ENCODE measurements around the gene SRRT.
A peak's percentile ranks its signal among the peaks of the same experiment; 100 is the strongest.

The SRRT gene

DNA sequence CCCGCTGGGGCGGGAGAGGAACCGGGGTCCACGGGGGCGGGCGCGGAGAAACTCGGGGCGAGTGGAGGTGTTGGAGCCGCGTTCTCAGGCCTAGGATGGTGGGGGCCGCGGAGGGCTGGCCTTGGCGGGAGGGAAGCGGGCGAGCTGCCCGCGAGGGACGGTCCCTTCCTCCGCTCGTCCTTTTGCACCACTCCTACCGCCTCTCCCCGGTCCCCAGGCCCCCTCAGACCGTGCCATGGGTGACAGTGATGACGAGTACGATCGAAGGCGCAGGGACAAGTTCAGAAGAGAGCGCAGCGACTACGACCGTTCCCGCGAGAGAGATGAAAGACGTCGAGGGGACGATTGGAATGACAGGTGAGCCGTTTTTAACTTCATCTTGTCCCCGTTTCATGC is 451 bp downstream of the SRRT start (continued):
- TF ChIP-seq, protein P1, sequence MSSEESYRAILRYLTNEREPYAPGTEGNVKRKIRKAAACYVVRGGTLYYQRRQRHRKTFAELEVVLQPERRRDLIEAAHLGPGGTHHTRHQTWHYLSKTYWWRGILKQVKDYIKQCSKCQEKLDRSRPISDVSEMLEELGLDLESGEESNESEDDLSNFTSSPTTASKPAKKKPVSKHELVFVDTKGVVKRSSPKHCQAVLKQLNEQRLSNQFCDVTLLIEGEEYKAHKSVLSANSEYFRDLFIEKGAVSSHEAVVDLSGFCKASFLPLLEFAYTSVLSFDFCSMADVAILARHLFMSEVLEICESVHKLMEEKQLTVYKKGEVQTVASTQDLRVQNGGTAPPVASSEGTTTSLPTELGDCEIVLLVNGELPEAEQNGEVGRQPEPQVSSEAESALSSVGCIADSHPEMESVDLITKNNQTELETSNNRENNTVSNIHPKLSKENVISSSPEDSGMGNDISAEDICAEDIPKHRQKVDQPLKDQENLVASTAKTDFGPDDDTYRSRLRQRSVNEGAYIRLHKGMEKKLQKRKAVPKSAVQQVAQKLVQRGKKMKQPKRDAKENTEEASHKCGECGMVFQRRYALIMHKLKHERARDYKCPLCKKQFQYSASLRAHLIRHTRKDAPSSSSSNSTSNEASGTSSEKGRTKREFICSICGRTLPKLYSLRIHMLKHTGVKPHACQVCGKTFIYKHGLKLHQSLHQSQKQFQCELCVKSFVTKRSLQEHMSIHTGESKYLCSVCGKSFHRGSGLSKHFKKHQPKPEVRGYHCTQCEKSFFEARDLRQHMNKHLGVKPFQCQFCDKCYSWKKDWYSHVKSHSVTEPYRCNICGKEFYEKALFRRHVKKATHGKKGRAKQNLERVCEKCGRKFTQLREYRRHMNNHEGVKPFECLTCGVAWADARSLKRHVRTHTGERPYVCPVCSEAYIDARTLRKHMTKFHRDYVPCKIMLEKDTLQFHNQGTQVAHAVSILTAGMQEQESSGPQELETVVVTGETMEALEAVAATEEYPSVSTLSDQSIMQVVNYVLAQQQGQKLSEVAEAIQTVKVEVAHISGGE (tag by site-specific recombination; conservative IDR thresholded peaks at IDR 0.05; ENCODE audit: low read depth), result no peak
- TF ChIP-seq TRIM28 (IDR thresholded peaks at IDR 0.05; ENCODE audit: borderline replicate concordance, low read length) (no peak), ZNF600 (tag by site-specific recombination; IDR thresholded peaks at IDR 0.05) (no peak), ZNF433 (tag by site-specific recombination; IDR thresholded peaks at IDR 0.05; ENCODE audit: low read depth) (no peak), ZNF404 (tag by site-specific recombination; IDR thresholded peaks at IDR 0.05) (no peak), ZNF610 (tag by site-specific recombination; IDR thresholded peaks at IDR 0.05; ENCODE audit: borderline replicate concordance) (0 out of 2 replicates have a peak, but pooled peaks have one; percentile 19), ZSCAN16 (tag by site-specific recombination; IDR thresholded peaks at IDR 0.05) (peak; percentile 52; the same call in 1 of the 2 replicates), ZNF133 (tag by site-specific recombination; IDR thresholded peaks at IDR 0.05) (no peak), IKZF3 (tag by site-specific recombination; IDR thresholded peaks at IDR 0.05) (no peak), ZNF548 (tag by site-specific recombination; IDR thresholded peaks at IDR 0.05) (no peak)
- TF ChIP-seq, protein P2, sequence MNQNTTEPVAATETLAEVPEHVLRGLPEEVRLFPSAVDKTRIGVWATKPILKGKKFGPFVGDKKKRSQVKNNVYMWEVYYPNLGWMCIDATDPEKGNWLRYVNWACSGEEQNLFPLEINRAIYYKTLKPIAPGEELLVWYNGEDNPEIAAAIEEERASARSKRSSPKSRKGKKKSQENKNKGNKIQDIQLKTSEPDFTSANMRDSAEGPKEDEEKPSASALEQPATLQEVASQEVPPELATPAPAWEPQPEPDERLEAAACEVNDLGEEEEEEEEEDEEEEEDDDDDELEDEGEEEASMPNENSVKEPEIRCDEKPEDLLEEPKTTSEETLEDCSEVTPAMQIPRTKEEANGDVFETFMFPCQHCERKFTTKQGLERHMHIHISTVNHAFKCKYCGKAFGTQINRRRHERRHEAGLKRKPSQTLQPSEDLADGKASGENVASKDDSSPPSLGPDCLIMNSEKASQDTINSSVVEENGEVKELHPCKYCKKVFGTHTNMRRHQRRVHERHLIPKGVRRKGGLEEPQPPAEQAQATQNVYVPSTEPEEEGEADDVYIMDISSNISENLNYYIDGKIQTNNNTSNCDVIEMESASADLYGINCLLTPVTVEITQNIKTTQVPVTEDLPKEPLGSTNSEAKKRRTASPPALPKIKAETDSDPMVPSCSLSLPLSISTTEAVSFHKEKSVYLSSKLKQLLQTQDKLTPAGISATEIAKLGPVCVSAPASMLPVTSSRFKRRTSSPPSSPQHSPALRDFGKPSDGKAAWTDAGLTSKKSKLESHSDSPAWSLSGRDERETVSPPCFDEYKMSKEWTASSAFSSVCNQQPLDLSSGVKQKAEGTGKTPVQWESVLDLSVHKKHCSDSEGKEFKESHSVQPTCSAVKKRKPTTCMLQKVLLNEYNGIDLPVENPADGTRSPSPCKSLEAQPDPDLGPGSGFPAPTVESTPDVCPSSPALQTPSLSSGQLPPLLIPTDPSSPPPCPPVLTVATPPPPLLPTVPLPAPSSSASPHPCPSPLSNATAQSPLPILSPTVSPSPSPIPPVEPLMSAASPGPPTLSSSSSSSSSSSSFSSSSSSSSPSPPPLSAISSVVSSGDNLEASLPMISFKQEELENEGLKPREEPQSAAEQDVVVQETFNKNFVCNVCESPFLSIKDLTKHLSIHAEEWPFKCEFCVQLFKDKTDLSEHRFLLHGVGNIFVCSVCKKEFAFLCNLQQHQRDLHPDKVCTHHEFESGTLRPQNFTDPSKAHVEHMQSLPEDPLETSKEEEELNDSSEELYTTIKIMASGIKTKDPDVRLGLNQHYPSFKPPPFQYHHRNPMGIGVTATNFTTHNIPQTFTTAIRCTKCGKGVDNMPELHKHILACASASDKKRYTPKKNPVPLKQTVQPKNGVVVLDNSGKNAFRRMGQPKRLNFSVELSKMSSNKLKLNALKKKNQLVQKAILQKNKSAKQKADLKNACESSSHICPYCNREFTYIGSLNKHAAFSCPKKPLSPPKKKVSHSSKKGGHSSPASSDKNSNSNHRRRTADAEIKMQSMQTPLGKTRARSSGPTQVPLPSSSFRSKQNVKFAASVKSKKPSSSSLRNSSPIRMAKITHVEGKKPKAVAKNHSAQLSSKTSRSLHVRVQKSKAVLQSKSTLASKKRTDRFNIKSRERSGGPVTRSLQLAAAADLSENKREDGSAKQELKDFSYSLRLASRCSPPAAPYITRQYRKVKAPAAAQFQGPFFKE (tag by site-specific recombination; IDR thresholded peaks at IDR 0.05; ENCODE audit: borderline replicate concordance), result no peak
- TF ChIP-seq, protein P3, sequence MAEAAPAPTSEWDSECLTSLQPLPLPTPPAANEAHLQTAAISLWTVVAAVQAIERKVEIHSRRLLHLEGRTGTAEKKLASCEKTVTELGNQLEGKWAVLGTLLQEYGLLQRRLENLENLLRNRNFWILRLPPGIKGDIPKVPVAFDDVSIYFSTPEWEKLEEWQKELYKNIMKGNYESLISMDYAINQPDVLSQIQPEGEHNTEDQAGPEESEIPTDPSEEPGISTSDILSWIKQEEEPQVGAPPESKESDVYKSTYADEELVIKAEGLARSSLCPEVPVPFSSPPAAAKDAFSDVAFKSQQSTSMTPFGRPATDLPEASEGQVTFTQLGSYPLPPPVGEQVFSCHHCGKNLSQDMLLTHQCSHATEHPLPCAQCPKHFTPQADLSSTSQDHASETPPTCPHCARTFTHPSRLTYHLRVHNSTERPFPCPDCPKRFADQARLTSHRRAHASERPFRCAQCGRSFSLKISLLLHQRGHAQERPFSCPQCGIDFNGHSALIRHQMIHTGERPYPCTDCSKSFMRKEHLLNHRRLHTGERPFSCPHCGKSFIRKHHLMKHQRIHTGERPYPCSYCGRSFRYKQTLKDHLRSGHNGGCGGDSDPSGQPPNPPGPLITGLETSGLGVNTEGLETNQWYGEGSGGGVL (tag by site-specific recombination; IDR thresholded peaks at IDR 0.05), result peak; percentile 71

GRCh38 chr7:100878013-100878412 is 3.1 kb downstream of the SRRT start:
- CTCF ChIA-PET, result interaction anchor here (1.1 to 1.4 kb wide), 3 partner anchors 9 to 252 kb away, joined by 3 to 4 read pairs (median 4); no protein-coding TSS in a partner anchor
- H3K27ac ChIP-seq (ENCODE audit: extremely low read depth, low read depth, low read length), result no peak overlapping the region
- no peak overlapping the region for H3K4me3 ChIP-seq (ENCODE audit: low read depth, low read length)
- H3K36me3 ChIP-seq (ENCODE audit: control insufficient read depth in 2 of 2, insufficient read depth in 1 of 2, low read length in 2 of 2), result peaks cover 46 to 76% of the 10 kb centered on the region in 2 experiments
- no peaks in the 10 kb centered on the region for H3K9me3 ChIP-seq (ENCODE audit: control insufficient read depth, insufficient read depth, low read depth, low read length)
- POLR2A ChIA-PET, result interaction anchor here (0.8 to 8.1 kb wide), 2 partner anchors 9 to 72 kb away, joined by 5 to 198 read pairs; partner anchors contain the start of gene UFSP1
- no peaks in the 10 kb centered on the region for H3K4me1 ChIP-seq (ENCODE audit: control insufficient read depth, insufficient read depth, low read length)
- TF ChIP-seq ZNF555 (tag by site-specific recombination; conservative IDR thresholded peaks at IDR 0.05) (no peak), EGR2 (tag by site-specific recombination; IDR thresholded peaks at IDR 0.05; ENCODE audit: low read depth) (peak; percentile 60), ZNF23 (tag by site-specific recombination; IDR thresholded peaks at IDR 0.05; ENCODE audit: borderline replicate concordance) (no peak), ZNF24 (tag by site-specific recombination; IDR thresholded peaks at IDR 0.05) (no peak), ZNF248 (tag by site-specific recombination; IDR thresholded peaks at IDR 0.05) (no peak), ZFHX2 (tag by site-specific recombination; conservative IDR thresholded peaks at IDR 0.05) (peak; percentile 69; the same call in 1 of the 2 replicates), ZNF830 (tag by site-specific recombination; IDR thresholded peaks at IDR 0.05; ENCODE audit: low read depth) (no peak), ZNF214 (tag by site-specific recombination; IDR thresholded peaks at IDR 0.05; ENCODE audit: borderline replicate concordance) (no peak), INSM2 (tag by site-specific recombination; IDR thresholded peaks at IDR 0.05) (no peak), ZNF184 (tag by site-specific recombination; IDR thresholded peaks at IDR 0.05) (no peak)

Data from HEK293 (cell line).